Astrocyte (in vitro differentiated cells and primary cell): ENCODE measurements around the gene RNF103.

Source experiments
- EZH2 ChIP-seq: IDR thresholded peaks from 2 replicates; pipeline ENCODE4 v1.6.1; 2012; ENCODE audit warnings: mild to moderate bottlenecking, low read length, inconsistent platforms; ENCODE audit not compliant: insufficient read depth
- TF ChIP-seq, protein P1 (sequence below): IDR thresholded peaks from 2 replicates; pipeline ENCODE4 v1.5.1; 2011; ENCODE audit warnings: low read depth, mild to moderate bottlenecking, inconsistent platforms, low read length, moderate library complexity; ENCODE audit not compliant: insufficient read depth

DNA sequence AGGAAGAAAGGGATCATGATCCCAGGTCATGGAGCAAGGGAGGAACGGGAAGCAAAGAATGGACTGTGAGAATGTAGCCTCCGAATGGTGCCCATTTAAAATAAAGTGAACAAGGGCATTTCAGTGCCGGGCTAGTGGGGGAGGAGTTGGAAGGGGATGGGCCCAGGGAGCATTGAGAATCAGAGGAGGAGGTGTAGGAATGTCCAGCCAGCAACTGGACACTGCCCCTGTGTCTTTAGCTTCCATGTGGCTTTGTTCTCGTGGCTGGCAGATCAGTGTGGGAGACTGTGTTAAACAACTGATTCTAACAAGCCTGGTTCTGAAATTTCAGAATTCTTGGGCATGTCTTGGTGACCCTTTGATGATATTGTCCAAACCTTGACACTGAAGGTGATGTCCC lies 1.4 kb upstream of the RNF103 start:
- TF ChIP-seq, protein P1, sequence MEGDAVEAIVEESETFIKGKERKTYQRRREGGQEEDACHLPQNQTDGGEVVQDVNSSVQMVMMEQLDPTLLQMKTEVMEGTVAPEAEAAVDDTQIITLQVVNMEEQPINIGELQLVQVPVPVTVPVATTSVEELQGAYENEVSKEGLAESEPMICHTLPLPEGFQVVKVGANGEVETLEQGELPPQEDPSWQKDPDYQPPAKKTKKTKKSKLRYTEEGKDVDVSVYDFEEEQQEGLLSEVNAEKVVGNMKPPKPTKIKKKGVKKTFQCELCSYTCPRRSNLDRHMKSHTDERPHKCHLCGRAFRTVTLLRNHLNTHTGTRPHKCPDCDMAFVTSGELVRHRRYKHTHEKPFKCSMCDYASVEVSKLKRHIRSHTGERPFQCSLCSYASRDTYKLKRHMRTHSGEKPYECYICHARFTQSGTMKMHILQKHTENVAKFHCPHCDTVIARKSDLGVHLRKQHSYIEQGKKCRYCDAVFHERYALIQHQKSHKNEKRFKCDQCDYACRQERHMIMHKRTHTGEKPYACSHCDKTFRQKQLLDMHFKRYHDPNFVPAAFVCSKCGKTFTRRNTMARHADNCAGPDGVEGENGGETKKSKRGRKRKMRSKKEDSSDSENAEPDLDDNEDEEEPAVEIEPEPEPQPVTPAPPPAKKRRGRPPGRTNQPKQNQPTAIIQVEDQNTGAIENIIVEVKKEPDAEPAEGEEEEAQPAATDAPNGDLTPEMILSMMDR = no peak
- TF ChIP-seq EZH2 = no peak
